ENCODE results near the gene WIPF2.
"Not testable (repeated sequence)": the region's sequence is repeated elsewhere in the genome, so short reads cannot be mapped to it uniquely, and the experiment has no call there.

The WIPF2 gene

DNA sequence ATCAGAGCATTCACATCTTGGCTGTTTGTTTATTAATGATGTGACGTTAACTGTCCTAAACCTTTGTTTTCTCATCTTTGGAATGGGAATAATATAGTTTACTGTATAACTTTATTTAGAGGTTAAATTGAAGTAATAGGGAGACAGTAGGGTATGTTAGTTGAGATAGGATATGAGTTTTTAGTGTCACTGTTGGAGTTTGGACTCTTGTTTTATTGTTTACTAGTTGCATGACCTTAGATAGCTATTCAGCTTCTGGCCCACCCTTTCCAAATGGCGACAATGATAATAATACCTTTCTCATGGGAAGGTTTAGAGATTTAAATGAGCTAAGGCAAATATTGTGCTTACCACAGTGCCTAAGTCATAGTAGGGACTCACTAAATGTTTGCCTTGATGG is 40.4 kb downstream of the WIPF2 start:
- DNase-seq = no peak

DNA sequence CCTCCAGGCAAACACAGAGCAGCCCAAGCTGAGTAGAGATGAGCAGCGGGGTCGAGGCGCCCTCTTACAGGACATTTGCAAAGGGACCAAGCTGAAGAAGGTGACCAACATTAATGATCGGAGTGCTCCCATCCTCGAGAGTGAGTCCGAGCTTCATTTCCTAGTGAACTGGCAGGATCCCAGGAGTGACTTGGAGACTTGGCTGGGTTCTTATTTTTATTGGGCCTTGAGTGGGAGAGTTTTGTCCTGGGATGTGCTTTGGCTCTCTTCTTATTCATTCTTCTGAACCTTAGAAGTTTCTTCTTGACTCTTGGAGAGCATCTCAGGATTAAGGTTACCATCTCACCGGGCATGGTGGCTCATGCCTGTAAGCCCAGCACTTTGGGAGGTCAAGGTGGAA is 41.4 kb downstream of the WIPF2 start:
- no peak for DNase-seq

DNA sequence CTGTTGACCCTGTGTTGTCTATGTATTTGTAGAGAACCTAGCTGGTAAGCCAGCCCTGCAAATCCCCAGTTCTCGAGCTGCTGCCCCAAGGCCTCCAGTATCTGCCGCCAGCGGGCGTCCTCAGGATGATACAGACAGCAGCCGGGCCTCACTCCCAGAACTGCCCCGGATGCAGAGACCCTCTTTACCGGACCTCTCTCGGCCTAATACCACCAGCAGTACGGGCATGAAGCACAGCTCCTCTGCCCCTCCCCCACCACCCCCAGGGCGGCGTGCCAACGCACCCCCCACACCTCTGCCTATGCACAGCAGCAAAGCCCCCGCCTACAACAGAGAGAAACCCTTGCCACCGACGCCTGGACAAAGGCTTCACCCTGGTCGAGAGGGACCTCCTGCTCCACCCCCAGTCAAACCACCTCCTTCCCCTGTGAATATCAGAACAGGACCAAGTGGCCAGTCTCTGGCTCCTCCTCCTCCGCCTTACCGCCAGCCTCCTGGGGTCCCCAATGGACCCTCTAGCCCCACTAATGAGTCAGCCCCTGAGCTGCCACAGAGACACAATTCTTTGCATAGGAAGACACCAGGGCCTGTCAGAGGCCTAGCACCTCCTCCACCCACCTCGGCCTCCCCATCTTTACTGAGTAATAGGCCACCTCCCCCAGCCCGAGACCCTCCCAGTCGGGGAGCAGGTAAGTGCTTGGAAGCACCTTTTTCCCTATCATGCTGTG is 45.5 kb downstream of the WIPF2 start:
- no peak for DNase-seq

DNA sequence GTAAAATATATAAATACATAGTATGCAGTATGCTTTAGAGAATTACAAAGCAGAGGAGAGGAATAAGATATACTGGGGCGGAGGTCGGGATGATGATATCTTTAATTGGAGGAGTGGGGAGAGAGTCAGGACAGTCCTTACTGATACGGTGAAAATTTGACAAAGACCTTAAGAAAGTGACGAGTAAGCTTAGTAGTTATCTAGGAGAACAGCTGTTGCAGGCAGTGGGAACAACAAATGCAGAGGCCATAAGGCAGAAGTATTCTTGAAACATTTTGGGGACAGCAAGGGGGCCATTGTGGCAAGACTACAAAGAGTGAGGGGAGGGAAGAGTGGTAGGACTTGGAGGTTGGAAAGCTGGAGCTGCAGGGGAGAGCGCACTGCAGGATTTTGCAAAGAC is 46.2 kb downstream of the WIPF2 start:
- DNase-seq = no peak

DNA sequence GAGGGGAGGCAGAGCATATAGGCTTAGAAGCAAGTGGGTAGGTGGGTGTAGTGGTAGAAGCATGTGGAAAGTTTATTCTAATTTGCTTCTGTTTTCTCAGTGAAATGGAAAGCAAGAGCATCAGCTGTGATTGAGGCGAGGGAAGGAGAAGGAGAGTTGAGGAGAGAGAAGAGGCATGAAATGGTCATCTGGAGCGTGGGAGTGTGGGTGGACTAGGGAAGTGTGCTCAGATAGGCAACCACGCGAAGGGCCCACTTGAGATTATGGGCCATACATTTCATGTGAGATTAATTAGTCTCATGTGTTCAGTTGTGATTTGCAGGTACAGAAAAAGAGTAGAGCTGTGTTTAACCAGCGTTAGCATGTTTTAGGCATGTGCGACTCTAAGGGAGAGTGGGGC is 47.8 kb downstream of the WIPF2 start:
- DNase-seq = no peak

DNA sequence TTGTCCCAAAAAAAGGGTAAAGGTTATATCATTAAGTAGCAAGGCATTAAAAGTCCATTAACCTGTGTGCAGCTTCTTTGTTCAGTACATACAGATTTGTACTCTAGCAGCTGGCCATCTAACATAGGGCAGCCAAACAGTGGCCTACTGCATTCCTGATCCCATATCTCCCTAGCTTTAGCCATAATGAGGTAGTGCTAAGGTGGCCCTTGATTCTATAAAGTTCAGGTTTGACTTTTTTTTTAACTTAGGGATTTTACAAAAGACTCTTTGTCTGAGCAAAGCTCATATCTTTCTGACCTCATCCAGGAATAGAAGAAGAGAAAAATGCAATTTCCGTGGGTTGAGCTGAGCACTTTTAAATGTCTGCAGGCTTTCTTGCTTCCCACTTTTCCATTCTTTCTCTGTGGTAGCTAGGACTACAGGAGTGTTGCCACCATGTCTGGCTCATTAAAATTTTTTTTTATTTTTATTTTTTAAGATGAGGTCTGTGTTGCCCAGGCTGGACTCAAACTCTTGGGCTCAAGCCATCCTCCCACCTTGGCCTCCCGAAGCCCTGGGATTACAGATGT is 49.1 kb downstream of the WIPF2 start:
- DNase-seq = no peak

DNA sequence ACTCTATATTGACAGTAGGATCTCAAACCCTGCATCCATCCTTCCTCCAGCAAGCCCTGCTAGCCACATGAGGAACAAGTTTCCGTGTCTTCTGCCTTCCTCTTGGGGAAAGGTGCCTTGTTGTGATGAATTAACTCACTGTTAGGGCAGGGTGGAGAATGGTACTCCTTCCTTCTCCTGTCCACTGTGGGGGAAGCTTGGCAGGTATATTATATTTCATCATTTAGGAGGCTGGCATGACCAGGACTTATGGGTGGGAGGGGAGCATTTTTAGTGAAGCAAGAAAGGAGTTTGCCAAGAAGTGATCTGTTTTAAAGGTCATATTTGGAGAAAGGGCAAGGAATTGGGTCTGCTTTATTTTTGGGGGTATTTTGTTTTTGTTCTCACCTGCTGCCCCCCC is 59.3 kb downstream of the WIPF2 start:
- no peak for DNase-seq

DNA sequence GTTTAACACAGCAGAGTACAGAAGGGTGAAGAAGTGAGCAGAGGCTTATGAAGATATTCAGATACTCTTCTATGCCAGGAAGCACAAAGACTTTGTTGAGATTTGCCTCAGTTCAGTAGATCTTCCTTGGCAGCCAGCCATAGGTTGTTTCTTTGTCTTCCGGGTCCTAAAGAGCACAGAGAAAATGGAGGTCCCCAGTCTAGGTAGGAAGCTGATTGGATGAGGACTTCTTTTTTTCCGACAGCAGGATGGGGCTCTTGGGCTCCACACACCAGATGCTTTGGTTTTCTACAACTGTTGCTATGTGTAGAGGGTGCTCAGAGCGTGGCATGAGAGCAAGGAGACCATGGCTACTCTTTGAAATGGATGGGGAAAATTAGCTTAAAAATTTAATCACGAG is 60.3 kb downstream of the WIPF2 start:
- DNase-seq = no peak

DNA sequence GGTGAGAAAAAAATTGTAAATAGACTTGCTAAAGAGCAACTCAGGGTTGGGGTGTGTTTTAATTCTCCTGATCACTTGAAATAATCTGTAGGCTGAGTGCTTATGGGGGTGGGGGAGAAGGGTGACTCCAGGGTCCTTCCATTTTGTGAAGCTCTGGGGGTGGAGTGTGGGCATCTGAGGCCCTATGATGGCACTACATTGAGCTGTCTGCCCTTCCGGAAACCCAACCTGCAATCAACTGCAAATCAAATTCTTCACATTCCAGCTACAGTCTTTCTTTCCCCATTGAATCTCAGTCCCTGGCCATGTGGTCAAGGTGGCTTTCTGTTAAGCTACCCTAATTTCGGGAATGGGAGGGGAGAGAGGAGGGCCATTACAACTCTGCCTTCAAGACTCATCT is 62.6 kb downstream of the WIPF2 start:
- DNase-seq = no peak

DNA sequence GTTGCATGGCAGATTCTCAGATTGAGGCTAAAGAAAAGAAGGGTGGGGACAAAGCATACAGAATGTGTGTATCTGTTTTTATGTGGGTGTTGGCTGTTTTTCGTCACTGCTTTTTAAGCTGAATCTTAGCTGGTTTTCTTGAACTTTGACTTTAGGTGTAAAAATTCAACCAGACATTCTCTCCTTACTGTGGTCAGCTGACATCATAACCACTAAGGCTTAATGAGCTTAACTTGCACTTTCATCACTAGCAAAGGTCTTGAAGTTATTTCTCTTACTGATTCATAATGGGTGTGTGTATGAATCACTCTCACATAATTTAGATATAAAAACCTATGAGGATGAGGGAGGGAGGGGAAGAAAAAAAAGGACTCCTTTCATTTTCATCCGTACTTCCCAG is 64.6 kb downstream of the WIPF2 start:
- DNase-seq = no peak

DNA sequence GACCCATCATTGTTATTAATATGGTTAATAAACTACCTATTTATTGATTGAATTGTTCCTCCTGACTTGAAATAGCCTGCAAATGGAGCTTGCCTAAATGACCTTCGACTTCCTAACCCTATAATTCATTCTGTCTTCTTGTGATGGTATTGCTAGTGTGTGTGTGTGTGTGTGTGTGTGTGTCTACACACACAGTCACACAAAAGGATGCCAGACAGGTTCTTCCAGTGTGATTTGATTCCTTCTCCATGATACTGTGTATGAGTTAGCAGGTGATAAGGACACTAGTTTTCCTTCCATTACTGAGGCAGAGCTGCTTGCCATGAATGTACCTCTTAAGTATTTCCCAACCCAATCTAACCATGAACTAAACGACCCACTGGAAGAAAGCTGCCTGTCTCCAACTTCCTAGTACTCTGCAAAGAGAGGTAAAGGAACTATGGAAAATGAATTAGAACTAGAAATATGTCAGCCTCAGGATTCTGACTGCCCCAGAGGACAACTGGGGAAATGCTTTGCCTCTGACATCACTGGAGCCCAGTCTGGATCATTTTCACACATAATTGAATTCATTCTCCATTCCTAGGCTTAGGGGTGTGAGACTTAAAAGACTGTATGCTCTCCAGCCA is 65.1 kb downstream of the WIPF2 start:
- no peak for DNase-seq

DNA sequence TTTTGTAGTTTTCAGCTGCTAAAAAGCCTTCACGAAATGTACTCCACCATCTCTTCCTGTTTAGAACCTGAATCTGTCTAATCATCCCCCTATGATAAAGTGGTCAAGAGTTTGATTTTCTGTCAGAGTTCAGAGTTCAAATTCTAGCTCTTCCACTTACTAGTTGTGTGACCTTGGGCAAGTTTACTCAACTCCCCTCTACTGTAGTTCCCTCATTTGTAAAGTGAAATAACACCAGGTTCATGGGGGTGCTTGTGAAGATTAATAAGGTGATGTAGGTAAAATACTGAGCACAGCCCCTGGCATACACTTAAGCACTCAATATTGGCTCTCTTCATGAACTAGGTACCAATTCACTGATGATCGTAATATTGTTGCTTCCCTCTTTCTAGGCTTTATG is 67.4 kb downstream of the WIPF2 start:
- no peak for DNase-seq

DNA sequence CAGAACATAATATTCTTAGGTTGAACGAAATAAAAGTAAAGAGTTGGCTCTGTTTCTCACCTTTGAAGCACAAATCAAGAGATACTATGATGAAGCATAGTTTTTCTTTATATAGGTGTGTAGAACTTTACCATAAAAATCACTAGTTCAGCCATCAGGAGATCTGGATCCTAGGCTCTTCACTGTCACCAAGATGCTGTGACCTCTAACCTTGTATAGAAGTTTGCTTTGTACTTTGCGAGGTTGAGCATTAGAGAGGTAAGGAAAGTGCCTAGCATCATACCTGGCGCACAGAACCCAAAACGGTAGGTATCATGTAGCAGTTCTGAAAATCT is 68.0 kb downstream of the WIPF2 start:
- no peak for DNase-seq

DNA sequence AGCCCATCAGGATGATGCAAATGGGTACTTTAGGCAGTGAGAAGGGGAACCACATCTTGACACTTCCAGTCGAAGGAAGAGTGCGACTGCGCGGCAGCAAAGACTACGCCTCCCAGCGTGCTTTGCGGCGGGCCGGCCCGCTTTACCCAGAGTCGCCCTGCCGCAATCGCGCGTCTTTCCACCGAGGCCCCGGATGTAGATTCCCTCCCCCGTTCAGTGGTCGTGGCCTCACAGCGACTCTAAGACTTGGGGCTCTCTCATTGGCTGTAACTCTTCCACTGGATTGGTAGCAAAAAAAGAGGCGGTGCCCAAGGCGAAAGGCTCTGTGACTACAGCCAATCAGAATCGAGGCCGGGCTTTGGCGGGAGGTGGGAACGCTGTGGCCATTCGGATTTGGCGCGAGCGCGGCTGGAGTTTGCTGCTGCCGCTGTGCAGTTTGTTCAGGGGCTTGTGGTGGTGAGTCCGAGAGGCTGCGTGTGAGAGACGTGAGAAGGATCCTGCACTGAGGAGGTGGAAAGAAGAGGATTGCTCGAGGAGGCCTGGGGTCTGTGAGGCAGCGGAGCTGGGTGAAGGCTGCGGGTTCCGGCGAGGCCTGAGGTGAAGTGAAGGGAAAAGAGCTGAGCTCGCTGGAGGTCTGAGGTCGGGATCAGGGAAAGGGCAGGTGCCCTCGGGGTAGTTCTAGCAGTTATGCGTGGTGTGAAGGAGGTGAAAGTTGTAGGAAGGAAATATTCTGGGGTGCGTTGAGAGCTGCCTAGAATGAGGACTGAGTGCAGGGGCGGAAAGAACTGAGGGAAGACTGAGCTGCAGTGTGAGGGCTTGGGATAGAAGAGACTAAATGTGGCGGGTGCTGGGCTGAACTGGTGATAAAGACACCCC is 68.6 kb downstream of the WIPF2 start, which contains the start of gene CDC6:
Gene CDC6, plus strand, starts transcription at position 386 of the 876 bp plus-strand sequence. CDS start 1,542 bp downstream, outside the sequence.
- DNase-seq = peak; percentile 97

DNA sequence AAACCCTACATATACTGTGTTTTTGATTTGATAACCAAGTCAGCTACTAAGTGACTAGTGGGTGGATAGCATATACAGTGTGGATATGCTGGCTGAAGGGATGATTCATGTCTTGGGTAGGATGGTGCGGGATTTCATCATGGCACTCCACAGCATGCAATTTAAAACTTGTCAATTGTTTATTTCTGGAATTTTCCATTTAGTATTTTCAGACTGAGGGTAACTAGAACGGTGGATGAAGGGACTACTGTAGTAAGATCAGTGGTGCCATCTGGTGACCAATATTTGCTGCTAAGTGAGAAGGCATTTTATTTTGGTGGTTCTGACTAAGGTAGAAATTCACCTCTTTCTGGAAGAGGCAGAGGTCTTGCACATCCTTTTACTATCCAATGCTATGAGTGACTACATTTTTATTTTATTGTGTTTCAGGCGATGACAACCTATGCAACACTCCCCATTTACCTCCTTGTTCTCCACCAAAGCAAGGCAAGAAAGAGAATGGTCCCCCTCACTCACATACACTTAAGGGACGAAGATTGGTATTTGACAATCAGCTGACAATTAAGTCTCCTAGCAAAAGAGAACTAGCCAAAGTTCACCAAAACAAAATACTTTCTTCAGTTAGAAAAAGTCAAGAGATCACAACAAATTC is 71.7 kb downstream of the WIPF2 start:
- no peak for DNase-seq

DNA sequence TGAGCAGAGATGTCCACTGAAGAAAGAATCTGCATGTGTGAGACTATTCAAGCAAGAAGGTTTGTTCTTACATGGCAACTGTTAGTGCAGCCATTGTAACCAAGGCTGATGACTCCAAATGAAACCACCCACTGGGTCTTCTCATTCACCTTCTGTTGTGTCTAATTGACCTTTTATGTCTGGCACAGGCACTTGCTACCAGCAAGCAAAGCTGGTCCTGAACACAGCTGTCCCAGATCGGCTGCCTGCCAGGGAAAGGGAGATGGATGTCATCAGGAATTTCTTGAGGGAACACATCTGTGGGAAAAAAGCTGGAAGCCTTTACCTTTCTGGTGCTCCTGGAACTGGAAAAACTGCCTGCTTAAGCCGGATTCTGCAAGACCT is 72.2 kb downstream of the WIPF2 start:
- DNase-seq = no peak

DNA sequence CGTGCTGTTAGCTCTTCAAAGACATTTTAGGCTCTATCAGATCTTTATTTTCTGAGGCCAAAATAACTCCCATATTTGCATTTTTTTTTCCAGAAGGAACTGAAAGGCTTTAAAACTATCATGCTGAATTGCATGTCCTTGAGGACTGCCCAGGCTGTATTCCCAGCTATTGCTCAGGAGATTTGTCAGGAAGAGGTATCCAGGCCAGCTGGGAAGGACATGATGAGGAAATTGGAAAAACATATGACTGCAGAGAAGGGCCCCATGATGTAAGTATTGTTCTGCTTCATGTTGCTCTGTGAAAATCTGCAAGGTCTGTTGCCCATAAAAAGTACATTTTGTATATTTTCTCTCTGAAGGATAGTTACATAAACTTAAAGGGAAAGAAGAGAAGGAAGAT is 74.3 kb downstream of the WIPF2 start:
- DNase-seq = no peak

DNA sequence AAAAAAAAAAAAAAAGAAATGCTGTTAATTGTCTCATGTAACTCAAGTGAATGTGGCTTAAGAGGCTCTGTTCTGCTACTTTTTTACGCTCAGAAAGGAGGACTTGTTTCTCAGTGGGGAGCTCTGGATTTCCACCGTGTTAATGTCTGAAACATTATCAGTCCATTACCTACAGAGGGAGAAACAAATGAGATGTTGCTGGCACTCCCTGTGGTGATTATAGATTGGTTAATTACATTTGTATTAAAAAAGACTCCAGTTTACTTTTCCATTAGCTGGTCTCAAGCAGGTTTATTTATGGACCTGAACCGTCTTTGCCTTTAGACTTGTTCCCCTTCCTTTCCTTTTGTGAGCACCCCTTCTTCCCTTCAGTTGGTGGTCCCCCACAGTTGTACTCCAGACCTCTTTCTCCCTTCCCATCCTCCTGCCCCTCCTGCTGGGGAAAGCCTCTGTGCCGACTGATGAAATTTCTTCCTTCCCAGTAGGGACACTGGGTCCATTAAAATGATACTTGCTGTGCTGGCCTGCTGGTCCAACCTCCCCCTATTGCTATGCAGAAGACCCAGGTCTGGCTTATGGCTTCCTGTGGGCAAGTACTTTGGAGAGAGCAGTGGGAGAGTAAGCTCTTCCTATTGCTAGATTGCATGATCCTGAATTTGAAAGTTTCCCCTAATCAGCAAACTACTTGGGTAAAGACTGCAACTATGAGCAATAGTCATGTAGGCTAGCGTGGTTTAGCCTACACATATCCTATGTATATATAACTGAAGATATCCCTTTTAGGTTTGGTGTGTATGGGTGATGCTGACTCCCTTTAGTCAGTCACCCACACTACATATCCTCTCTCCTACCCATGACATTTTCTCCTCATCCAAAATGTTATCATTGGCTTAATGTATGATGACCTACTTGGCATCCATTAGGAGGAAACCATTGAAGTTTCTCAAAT is 76.7 kb downstream of the WIPF2 start:
- no peak for DNase-seq

DNA sequence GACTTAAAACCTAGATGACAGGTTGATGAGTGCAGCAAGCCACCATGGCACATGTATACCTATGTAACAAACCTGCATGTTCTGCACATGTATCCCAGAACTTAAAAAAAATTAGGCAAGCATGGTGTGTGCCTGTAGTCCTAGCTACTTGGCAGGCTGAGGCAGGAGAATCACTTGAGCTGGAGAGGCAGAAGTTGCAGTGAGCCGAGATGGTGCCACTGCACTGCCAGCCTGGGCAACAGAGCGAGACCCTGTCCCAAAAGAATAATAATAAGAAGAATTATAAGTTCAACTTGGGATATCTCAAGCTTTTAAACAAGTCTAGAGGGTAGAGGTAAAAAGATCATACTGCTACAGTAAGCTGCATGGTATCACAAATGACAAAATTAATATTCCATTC is 78.4 kb downstream of the WIPF2 start:
- DNase-seq = no peak

DNA sequence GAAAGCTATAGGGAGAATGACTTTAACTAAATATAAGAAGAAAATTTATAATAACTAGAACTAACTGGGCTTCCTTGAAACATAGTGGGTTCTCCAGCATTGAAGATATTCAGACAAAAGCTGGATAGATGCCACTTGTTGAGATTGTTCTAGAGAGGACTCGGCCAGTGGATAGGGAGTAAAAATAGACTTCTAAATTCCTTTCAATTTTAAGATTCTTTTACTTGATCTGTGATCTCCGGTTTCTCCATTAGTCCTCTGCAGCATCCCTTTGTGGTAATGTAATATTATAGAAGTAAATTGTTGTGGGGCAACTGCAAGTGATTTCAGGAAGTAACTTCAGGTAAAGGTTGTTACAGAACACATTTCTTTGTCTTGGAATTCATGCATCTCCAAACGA is 79.6 kb downstream of the WIPF2 start:
- no peak for DNase-seq

DNA sequence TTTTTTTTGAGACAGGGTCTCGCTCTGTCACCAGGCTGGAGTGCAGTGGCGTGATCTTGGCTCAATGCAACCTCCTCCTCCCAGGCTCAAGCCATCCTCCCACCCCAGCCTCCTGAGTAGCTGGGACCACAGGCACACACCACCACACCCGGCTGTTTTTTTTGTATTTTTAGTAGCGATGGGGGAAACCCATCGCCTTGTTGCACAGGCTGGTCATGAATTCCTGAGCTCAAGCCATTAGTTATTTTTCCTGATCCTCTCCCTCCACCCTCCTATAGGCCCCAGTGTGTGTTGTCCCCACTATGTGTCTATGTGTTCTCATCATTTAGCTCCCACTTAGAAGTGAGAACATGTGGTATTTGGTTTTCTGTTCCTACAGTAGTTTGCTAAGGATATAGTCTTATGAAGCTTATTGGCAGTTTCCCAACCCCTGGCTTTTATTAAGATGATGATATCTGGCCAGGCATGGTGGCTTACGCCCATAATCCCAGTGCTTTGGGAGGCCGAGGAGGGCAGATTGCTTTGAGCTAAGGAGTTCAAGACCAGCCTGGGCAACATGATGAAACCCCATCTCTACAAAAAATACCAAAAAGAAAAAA is 80.2 kb downstream of the WIPF2 start:
- not testable (repeated sequence) for DNase-seq

DNA sequence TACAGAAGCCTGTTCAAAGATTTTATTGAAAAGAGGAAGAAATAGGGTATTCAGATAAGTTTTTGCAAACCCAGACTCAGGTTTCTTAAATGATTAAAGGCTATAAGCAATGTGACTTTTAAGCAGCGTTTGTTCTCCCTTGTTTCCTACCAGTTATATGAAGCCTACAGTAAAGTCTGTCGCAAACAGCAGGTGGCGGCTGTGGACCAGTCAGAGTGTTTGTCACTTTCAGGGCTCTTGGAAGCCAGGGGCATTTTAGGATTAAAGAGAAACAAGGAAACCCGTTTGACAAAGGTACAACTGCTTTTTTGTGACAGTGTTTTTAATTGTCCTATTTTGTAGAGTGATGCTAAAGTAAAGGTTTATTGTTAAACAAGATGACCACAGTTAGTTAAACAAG is 82.2 kb downstream of the WIPF2 start:
- no peak for DNase-seq

Measured in activated T-cell treated with anti-CD3 and anti-CD28 coated beads for 4 hours (primary cell).